ENCODE results near the gene SMURF1.

Gene SMURF1

GRCh38 chr7:99096124-99096887, 47.6 kb downstream of the SMURF1 start:
- no peak for DNase-seq

GRCh38 chr7:99095698-99096097, 48.2 kb downstream of the SMURF1 start:
- no peak for DNase-seq

GRCh38 chr7:99094401-99094800, 49.5 kb downstream of the SMURF1 start:
- DNase-seq = no peak

- no peak for DNase-seq
Observed at GRCh38 chr7:99092064-99092720, 51.7 kb downstream of the SMURF1 start.

- no peak for DNase-seq
Observed at GRCh38 chr7:99090771-99091542, 53.0 kb downstream of the SMURF1 start.

- DNase-seq = no peak
Observed at GRCh38 chr7:99089914-99090629, 53.8 kb downstream of the SMURF1 start.

- DNase-seq = no peak
Observed at GRCh38 chr7:99086944-99087343, 57.0 kb downstream of the SMURF1 start.

GRCh38 chr7:99086532-99086931, 57.4 kb downstream of the SMURF1 start:
- no peak for DNase-seq

- no peak for DNase-seq
Observed at GRCh38 chr7:99083733-99084132, 60.2 kb downstream of the SMURF1 start.

GRCh38 chr7:99083068-99083651, 60.7 kb downstream of the SMURF1 start:
- no peak for DNase-seq

- no peak for DNase-seq
Observed at GRCh38 chr7:99080679-99081078, 63.2 kb downstream of the SMURF1 start.

GRCh38 chr7:99079104-99079503, 64.8 kb downstream of the SMURF1 start:
- DNase-seq = no peak

GRCh38 chr7:99078416-99078815, 65.5 kb downstream of the SMURF1 start:
- no peak for DNase-seq

- no peak for DNase-seq
Observed at GRCh38 chr7:99076615-99077014, 67.3 kb downstream of the SMURF1 start.

- DNase-seq = no peak
Observed at GRCh38 chr7:99073839-99074446, 70.0 kb downstream of the SMURF1 start.

- DNase-seq = no peak
Observed at GRCh38 chr7:99072126-99072525, 71.8 kb downstream of the SMURF1 start.

GRCh38 chr7:99070361-99070760, 73.5 kb downstream of the SMURF1 start:
- DNase-seq = no peak

- DNase-seq = no peak
Observed at GRCh38 chr7:99061001-99061776, 82.7 kb downstream of the SMURF1 start.

- no peak for DNase-seq
Observed at GRCh38 chr7:99054781-99055180, 89.1 kb downstream of the SMURF1 start.

- no peak for DNase-seq
Observed at GRCh38 chr7:99050971-99051370, 92.9 kb downstream of the SMURF1 start.

- DNase-seq = no peak
Observed at GRCh38 chr7:99047526-99048077, 96.3 kb downstream of the SMURF1 start.

Data from activated CD4-positive, alpha-beta T cell treated with anti-CD3 and anti-CD28 coated beads, Interleukin-2, Interleukin-6, amounts not matched to agents 100 ng/mL and 50 ng/mL, durations not matched to agents 16 hours and 8 hours (primary cell).